Stimulated activated CD8-positive, alpha-beta memory T cell treated with anti-CD3 and anti-CD28 coated beads, Interleukin-4, amount 100 ng/mL, for 48 hours (primary cell): ENCODE data around the gene TRIM56.
"Not testable (repeated sequence)": the region's sequence is repeated elsewhere in the genome, so short reads cannot be mapped to it uniquely, and the experiment has no call there.

Source experiments
- DNase-seq: peaks from one replicate; pipeline ENCODE4 v3.0.0-alpha.2; 2020

Gene TRIM56

GRCh38 chr7:101085162-101085964, at the start of gene TRIM56:
Gene TRIM56, plus strand, starts transcription at chr7:101085481. Its CDS starts 1,832 bp downstream, at chr7:101087313.
- peak; percentile 82 for DNase-seq

- no peak for DNase-seq
Observed at GRCh38 chr7:101035941-101036340, 49.3 kb upstream of the TRIM56 start.

DNA sequence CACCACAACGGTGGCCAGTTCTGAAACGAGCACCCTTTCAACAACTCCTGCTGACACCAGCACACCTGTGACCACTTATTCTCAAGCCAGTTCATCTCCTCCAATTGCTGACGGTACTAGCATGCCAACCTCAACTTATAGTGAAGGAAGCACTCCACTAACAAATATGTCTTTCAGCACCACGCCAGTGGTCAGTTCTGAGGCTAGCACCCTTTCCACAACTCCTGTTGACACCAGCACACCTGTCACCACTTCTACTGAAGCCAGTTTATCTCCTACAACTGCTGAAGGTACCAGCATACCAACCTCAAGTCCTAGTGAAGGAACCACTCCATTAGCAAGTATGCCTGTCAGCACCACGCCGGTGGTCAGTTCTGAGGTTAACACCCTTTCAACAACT, 44.0 kb upstream of the TRIM56 start:
- not testable (repeated sequence) for DNase-seq

DNA sequence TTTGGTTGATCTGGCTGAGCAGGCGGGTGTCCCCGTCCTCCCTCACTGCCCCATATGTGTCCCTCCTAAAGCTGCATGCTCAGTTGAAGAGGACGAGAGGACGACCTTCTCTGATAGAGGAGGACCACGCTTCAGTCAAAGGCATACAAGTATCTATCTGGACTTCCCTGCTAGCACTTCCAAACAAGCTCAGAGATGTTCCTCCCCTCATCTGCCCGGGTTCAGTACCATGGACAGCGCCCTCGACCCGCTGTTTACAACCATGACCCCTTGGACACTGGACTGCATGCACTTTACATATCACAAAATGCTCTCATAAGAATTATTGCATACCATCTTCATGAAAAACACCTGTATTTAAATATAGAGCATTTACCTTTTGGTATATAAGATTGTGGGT, 26.9 kb upstream of the TRIM56 start:
- peak; percentile 76 for DNase-seq

GRCh38 chr7:101059620-101059942, 25.7 kb upstream of the TRIM56 start:
- DNase-seq = no peak

GRCh38 chr7:101060992-101061391, 24.3 kb upstream of the TRIM56 start:
- DNase-seq = no peak

DNA sequence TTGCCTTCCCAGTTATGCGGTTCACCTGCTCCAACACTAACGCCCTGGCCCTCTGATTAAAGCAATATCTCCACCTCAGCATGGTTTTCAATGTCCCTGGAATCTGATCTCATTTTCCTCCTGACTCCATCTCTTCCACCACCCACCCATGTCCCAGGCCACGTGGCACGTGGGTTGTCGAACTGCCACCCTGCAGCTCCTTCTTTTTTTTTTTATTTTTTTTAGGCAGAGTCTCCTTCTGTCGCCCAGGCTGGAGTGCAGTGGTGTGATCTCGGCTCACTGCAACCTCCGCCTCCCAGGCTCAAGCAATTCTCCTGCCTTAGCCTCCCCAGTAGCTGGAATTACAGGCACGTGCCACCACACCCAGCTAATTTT, 21.1 kb upstream of the TRIM56 start:
- DNase-seq = not testable (repeated sequence)

- DNase-seq = not testable (repeated sequence)
Observed at GRCh38 chr7:101065162-101065561, 20.1 kb upstream of the TRIM56 start.

DNA sequence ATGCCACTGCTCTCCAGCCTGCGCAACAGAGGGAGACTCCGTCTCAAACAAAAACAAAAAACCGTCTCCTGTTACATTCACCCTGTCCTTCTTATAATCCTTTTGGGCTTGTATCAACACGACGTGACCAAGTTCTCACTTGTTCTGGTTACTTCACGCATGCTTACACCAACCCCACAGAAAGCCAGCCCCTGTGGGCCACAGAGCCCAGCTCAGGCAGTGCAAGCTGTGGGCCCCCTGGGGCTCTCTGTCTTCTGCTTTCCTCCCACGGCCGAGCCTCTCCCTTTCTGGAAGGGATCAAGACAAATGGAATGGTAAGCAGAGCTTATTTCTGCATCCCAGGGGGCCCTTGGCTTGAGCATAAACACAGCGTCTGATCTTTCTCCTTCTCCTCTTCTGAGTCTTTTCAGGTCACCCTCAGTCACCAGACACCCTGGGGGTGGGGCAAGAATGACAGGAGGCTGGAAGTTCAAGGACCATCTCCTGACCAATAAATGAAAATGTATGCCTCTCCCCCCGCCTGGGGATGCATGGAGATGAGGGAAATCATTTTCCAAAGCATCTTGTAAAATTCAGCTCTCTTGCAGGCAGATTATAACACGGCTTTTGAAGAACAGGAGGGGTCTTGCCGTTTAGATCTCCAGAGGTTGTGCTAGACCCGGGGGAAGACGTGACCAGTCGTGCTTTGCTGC, 19.0 kb upstream of the TRIM56 start:
- no peak for DNase-seq

DNA sequence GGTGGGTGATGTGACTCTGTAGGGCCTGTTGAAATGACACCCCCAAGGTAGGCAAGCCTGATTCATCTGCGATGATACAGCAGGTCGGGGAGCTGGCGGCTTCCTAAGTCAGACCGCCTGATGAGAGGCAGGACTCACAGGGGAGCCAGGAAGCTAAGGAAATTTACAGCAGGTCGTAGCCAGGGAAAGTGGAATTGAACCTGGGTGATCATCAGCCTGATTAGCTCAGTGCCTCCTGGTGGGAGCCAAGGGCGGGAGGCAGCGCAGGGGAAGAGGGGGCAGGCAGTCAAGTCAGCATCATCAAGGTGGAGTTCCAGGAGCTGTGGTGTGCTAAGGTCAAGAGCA, 18.5 kb upstream of the TRIM56 start:
- DNase-seq = no peak

DNA sequence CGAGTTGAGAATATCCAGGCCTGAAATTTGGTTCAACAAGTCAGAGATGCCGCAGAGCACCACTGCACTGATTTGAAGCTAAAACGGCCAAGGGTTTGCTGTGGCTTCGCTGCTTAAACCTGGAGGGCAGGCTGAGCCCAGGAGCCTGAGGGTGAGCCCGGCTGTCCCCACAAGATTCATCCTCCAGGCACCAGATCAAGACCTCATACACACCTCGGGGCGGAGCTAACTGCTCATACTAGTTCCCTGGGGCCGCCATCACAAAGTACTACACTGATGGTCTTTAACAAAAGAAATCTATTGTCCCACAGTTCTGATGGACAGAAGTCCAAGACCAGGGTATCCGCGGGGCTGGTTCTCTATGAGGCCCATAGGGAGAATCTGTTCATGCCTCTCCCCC, 16.9 kb upstream of the TRIM56 start:
- DNase-seq = no peak

DNA sequence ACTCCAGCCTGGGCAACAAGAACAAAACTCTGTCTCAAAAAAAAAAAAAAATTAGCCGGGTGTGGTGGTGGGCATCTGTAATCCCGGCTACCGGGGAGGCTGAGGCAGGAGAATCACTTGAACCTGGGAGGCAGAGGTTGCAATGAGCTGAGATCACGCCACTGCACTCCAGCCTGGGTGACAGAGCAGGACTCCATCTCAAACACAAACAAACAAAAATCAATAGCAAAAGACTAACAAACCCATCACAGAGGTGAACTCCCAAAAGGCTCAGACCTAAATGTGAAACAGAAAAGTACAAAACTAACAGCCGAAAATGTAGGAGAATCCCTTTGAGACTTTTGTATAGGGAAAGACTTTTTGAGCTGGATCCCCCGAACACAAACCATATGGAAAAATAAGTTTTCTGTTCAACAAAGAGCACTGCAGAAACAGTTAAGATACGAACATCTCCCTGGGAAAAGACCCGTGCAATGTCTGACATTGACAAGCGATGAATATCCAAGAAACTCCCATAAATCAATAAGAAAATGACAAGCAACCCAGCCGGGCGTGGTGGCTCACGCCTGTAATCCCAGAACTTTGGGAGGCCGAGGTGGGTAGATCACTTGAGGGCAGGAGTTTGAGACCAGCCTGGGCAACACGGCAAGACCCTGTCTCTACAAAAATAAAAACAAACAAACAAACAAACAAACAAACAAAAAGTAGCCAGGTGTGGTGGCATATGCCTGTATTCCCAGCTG, 13.7 kb upstream of the TRIM56 start:
- not testable (repeated sequence) for DNase-seq

DNA sequence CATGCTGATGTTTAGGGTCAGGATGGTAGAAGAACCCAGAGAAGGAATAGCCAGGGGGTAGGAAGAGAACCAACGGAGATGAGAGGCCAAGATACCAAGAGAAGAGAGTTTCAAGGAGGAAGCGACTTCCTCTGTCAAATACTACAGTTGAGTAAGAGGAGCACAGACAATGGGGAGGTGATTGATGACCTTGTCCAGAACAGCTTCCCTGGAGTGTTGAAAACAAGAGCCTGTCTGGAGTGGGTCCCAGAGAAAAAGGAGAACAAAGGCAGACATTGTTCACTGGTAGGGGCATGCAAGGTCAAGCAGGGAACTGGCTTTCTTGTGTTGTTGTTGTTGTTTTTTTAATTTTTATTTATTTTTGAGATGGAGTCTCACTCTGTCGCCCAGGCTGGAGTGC, 9.6 kb upstream of the TRIM56 start:
- DNase-seq = no peak

DNA sequence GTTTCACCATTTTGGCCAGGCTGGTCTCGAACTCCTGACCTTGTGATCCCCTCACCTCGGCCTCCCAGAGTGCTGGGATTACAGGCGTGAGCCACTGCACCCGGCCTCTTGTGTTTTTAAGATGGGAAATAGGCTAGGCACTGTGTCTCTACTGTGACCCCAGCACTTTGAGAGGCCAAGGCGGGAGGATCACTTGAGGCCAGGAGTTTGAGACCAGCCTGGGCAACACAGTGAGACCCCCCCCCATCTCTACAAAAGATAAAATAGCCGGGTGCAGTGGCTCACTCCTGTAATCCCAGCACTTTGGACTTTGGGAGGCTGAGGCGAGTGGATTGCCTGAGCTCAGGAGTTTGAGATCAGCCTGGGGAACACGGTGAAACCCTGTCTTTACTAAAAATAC, 9.1 kb upstream of the TRIM56 start:
- DNase-seq = not testable (repeated sequence)

GRCh38 chr7:101077303-101078086, 7.8 kb upstream of the TRIM56 start:
- DNase-seq = peak; percentile 92

- no peak for DNase-seq
Observed at GRCh38 chr7:101081432-101081831, 3.8 kb upstream of the TRIM56 start.

DNA sequence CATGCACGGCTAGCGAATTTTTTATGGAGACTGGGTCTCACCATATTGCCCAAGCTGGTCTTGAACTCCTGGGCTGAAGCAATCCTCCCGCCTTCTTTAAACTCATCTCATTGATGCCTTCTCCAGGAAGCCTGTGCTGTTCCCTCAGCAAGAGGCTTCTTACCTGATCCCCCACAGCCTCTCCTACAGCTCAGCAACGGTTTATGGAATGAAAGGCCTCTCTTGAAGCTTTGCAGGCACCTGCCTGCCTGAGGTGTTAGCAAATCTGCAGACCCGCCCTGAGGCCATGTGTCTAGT, 468 bp upstream of the TRIM56 start:
- DNase-seq = no peak

GRCh38 chr7:101087334-101088068, 2.2 kb downstream of the TRIM56 start:
- DNase-seq = no peak

- DNase-seq = no peak
Observed at GRCh38 chr7:101088069-101088425, 2.8 kb downstream of the TRIM56 start.

DNA sequence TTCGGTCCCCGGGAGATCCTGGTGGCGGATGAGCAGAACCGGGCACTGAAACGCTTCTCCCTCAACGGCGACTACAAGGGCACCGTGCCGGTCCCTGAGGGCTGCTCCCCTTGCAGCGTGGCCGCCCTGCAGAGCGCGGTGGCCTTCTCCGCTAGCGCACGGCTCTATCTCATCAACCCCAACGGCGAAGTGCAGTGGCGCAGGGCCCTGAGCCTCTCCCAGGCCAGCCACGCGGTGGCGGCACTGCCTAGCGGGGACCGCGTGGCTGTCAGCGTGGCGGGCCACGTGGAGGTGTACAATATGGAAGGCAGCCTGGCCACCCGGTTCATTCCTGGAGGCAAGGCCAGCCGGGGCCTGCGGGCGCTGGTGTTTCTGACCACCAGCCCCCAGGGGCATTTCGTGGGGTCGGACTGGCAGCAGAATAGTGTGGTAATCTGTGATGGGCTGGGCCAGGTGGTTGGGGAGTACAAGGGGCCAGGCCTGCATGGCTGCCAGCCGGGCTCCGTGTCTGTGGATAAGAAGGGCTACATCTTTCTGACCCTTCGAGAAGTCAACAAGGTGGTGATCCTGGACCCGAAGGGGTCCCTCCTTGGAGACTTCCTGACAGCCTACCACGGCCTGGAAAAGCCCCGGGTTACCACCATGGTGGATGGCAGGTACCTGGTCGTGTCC, 3.7 kb downstream of the TRIM56 start:
- DNase-seq = no peak

DNA sequence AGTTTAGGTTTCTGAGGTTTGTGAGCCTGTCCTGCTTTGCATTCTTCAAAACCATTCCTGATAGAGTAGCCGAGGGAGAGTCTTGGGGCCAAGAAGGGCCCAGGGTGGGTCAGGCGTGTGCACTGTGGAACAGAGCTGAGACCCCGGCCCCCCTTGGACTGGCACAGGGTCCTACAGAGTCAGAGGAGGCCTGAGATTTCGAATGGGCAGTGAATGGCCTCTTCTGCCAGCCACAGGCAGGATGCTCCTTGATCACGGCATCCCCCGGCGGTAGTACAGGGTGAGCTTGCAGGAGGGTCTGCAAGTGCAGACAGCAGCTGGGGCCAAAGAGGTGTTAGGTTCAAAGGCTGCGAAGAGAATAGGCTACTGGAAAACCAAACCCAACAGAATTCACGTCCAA, 4.6 kb downstream of the TRIM56 start:
- no peak for DNase-seq

- not testable (repeated sequence) for DNase-seq
Observed at GRCh38 chr7:101092266-101092905, 7.1 kb downstream of the TRIM56 start.
